HL-60 (cell line): ENCODE results near the gene LENEP.

ENCODE experiments used
- DNase-seq, 2 experiments: peaks; one replicate each; pipeline ENCODE4 v3.0.0-alpha.2; 2010 to 2020; ENCODE audit warnings: low read depth in 1 of 2, low spot score in 1 of 2
- H3K27ac ChIP-seq: fragments of 250-450 bp; sonication (Bioruptor Pico); replicated peaks from 2 replicates; pipeline ENCODE4 v1.5.1; 2020; ENCODE audit warnings: mild to moderate bottlenecking, moderate library complexity
- H3K27me3 ChIP-seq: fragments of 250-450 bp; sonication (Bioruptor Pico); 2 replicates; pipeline ENCODE4 v1.5.1; 2021; ENCODE audit warnings: mild to moderate bottlenecking, moderate library complexity; ENCODE audit not compliant: insufficient read depth, poor library complexity, severe bottlenecking
- H3K4me3 ChIP-seq: replicated peaks from 2 replicates; pipeline ENCODE4 v1.5.1; 2011; ENCODE audit warnings: mild to moderate bottlenecking, control low read depth, low read length; ENCODE audit not compliant: insufficient read depth
- GABPA ChIP-seq: IDR thresholded peaks from 2 replicates; pipeline ENCODE4 v1.6.1; 2012; ENCODE audit warnings: low read depth
- POLR2AphosphoS5 ChIP-seq: IDR thresholded peaks from 2 replicates; pipeline ENCODE4 v1.6.1; 2012; ENCODE audit warnings: low read depth
- SPI1 ChIP-seq: IDR thresholded peaks from 2 replicates; pipeline ENCODE4 v1.6.1; 2012; ENCODE audit warnings: low read depth, mild to moderate bottlenecking, borderline replicate concordance
- TF ChIP-seq, protein P1 (sequence below): IDR thresholded peaks from one replicate; pipeline ENCODE4 v1.5.1; 2011; ENCODE audit warnings: low read length, control low read depth, inconsistent platforms; ENCODE audit not compliant: insufficient read depth
- TF ChIP-seq, protein P2 (sequence below): IDR thresholded peaks from 2 replicates; pipeline ENCODE4 v1.6.1; 2012; ENCODE audit warnings: low read depth; ENCODE audit not compliant: insufficient replicate concordance

The LENEP gene

DNA sequence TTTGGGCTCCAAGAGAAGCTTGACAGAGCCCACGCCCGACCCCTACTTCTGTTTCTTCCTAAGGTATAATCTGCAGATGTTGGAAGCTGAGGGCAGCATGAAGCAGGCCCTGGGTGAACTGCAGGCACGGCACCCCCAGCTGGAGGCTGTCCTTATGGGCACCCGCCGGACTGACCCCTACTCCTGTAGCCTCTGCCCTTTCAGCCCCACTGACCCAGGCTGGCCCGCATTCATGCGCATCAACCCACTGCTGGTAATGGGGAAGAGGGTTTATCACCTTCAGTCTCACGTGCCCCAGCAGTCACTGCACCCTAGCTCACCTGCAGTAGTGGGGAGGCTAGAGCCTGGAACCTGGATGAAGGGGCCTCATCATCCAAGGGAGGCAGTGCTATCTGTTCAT lies 3.1 kb upstream of the LENEP start:
- no peak for DNase-seq
- Histone ChIP-seq H3K4me3 (no peak overlapping the region), H3K27ac (no peak overlapping the region)

DNA sequence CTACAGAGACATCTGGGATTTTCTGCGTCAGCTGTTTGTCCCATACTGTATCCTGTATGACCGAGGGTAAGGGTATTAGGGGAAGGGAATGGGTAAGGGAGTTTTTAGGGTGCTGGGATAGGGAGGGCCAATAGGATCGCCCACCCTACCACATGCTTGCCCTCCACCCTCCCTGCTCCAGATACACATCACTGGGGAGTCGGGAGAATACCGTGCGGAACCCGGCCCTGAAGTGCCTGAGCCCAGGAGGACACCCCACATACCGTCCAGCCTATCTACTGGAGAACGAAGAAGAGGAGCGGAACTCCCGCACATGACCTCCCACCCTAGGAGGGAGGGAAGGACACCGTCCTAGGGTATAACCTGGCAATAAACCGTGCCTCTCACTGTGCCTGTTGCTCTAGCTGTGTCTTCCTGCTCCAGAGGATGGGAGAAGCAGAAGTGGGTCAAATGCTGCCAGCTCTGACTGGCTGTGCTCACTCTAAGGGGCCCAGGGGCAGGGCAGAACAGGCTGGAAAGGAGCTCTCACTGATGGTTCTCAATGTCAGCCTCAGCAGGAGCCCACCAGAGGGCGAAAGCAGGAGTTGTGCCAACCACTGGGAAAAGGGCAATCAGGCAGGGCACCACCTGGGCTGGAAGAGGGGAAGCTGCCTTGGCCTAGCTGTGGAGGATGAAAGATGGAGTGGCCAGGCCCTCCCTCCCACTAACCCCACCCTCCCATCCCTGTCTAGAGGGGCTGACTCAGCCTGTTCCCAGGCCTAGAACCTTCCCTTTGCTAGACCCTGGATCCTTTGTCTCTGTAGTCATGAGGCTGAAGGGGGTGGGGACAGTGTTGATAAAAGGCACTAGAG lies 440 bp upstream of the LENEP start:
- H3K27ac ChIP-seq: no peak overlapping the region; the same call in 1 of the 2 replicates
- no peak overlapping the region for H3K4me3 ChIP-seq
- H3K27me3 ChIP-seq: no peaks in the 10 kb centered on the region
- no peak for TF ChIP-seq POLR2AphosphoS5
- no peak for TF ChIP-seq SPI1
- TF ChIP-seq, protein P1, sequence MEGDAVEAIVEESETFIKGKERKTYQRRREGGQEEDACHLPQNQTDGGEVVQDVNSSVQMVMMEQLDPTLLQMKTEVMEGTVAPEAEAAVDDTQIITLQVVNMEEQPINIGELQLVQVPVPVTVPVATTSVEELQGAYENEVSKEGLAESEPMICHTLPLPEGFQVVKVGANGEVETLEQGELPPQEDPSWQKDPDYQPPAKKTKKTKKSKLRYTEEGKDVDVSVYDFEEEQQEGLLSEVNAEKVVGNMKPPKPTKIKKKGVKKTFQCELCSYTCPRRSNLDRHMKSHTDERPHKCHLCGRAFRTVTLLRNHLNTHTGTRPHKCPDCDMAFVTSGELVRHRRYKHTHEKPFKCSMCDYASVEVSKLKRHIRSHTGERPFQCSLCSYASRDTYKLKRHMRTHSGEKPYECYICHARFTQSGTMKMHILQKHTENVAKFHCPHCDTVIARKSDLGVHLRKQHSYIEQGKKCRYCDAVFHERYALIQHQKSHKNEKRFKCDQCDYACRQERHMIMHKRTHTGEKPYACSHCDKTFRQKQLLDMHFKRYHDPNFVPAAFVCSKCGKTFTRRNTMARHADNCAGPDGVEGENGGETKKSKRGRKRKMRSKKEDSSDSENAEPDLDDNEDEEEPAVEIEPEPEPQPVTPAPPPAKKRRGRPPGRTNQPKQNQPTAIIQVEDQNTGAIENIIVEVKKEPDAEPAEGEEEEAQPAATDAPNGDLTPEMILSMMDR: no peak
- TF ChIP-seq, protein P2, sequence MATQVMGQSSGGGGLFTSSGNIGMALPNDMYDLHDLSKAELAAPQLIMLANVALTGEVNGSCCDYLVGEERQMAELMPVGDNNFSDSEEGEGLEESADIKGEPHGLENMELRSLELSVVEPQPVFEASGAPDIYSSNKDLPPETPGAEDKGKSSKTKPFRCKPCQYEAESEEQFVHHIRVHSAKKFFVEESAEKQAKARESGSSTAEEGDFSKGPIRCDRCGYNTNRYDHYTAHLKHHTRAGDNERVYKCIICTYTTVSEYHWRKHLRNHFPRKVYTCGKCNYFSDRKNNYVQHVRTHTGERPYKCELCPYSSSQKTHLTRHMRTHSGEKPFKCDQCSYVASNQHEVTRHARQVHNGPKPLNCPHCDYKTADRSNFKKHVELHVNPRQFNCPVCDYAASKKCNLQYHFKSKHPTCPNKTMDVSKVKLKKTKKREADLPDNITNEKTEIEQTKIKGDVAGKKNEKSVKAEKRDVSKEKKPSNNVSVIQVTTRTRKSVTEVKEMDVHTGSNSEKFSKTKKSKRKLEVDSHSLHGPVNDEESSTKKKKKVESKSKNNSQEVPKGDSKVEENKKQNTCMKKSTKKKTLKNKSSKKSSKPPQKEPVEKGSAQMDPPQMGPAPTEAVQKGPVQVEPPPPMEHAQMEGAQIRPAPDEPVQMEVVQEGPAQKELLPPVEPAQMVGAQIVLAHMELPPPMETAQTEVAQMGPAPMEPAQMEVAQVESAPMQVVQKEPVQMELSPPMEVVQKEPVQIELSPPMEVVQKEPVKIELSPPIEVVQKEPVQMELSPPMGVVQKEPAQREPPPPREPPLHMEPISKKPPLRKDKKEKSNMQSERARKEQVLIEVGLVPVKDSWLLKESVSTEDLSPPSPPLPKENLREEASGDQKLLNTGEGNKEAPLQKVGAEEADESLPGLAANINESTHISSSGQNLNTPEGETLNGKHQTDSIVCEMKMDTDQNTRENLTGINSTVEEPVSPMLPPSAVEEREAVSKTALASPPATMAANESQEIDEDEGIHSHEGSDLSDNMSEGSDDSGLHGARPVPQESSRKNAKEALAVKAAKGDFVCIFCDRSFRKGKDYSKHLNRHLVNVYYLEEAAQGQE: no peak
- no peak for TF ChIP-seq GABPA
- peak in 1 of 2 experiments; percentile 34 for DNase-seq

More for the DNA sequence above, 3.1 kb upstream of the LENEP start:
- TF ChIP-seq, protein P2: no peak
- TF ChIP-seq GABPA (no peak), SPI1 (no peak), POLR2AphosphoS5 (no peak)
- TF ChIP-seq, protein P1: no peak
- H3K27me3 ChIP-seq: no peaks in the 10 kb centered on the region

DNA sequence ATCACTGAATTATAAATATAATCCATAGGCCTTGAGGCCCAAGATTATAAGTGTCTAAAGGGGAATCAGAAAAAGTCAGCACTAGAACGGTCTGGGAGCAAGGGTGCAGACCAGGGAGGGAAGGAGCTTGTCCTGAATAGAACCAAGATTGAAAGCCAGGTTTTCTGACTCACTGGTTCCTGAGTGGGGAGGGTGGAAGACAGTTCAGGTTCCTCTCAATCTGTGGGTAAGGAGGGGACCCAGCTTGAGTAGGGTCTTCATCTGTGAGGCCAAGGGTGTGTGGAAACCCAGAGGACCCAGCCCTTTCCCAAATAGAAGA lies 842 bp downstream of the LENEP start:
- TF ChIP-seq, protein P1: no peak
- TF ChIP-seq POLR2AphosphoS5: no peak
- TF ChIP-seq GABPA: no peak
- TF ChIP-seq SPI1: no peak
- TF ChIP-seq, protein P2: no peak
- Histone ChIP-seq H3K27ac (no peak overlapping the region), H3K27me3 (no peaks in the 10 kb centered on the region), H3K4me3 (no peak overlapping the region)
- DNase-seq: no peak
